ENCODE data around the gene CHP2. TPM values are rescaled to one million over a fixed set of nuclear protein-coding genes. Genes with fewer than 3 reads are reported as not detected.

CHP2 gene
- total and polyA plus RNA-seq, 2 of the 13 experiments (the other 11 are each of a cell fraction or from before 2014, with no cell fraction given), result not detected

DNA sequence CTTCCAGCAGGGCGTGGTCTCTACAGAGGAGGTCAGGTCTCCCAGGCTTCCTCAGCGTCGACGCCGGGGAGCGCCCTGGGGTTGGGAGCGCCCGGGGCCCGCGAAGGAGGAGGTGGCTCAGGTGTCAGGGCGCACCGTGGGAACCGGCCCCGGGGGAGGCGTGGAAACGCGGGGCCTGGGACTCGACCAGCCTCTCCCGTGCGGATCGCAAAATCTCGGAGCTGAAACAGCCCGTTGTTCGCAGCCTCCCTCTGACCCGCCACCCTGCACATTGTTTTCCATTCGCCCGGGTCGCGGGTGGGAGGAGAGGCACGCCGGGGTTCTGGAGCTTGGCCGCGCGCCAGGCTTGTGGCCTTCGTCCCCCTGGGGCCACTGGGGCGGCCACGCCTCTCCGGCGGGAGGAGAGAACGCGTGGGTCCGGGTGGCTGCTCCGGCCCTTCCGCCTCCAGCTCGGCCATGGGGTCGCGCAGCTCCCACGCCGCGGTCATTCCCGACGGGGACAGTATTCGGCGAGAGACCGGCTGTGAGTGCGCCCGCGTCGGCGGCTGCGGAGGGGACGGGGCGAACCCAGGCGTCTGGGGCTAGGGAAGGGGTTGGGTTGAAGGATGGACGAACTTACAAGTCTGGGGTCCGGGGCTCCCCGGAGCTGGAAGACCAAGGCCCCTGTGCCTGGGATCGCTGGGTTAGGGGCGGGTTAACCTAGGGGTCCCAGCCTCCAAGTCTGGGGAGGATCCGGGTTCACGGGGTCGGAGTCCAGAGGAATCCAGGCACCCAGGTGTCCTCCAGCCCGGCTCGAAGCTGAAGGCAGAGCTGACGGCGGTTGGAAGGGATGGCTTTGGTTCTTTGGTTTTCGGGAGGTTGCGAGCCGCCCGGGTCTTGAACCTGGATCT lies at the start of gene CHP2 (continued):
- TF ChIP-seq, protein P1, sequence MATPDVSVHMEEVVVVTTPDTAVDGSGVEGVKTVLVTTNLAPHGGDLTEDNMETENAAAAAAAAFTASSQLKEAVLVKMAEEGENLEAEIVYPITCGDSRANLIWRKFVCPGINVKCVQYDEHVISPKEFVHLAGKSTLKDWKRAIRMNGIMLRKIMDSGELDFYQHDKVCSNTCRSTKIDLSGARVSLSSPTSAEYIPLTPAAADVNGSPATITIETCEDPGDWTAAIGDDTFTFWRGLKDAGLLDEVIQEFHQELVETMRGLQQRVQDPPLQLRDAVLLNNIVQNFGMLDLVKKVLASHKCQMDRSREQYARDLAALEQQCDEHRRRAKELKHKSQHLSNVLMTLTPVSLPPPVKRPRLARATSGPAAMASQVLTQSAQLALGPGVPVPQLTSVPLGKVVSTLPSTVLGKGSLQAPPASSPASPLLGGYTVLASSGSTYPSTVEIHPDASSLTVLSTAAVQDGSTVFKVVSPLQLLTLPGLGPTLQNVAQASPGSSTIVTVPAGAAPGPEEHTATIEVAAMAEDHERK (CRISPR knock-in tag; IDR thresholded peaks at IDR 0.05; ENCODE audit: low read depth), result no peak
- TF ChIP-seq FOXC1 (CRISPR knock-in tag; IDR thresholded peaks at IDR 0.05; ENCODE audit: borderline replicate concordance) (peak; percentile 47; the same call in 1 of the 2 replicates), ZFY (CRISPR knock-in tag; IDR thresholded peaks at IDR 0.05) (no peak), ZNF350 (CRISPR knock-in tag; IDR thresholded peaks at IDR 0.05; ENCODE audit: borderline replicate concordance, low read depth) (peak; percentile 48; the same call in 1 of the 2 replicates), ZEB1 (IDR thresholded peaks at IDR 0.05; ENCODE audit: insufficient replicate concordance, low read depth) (no peak), SAFB2 (CRISPR knock-in tag; IDR thresholded peaks at IDR 0.05; ENCODE audit: borderline replicate concordance, low read depth) (no peak), GZF1 (CRISPR knock-in tag; IDR thresholded peaks at IDR 0.05) (no peak), REL (CRISPR knock-in tag; conservative IDR thresholded peaks at IDR 0.05) (no peak), GABPB1 (CRISPR knock-in tag; IDR thresholded peaks at IDR 0.05) (peak; percentile 49; the same call in 1 of the 2 replicates), ZMYM4 (CRISPR knock-in tag; IDR thresholded peaks at IDR 0.05) (0 out of 2 replicates have a peak, but pooled peaks have one; percentile 63), SP4 (CRISPR knock-in tag; IDR thresholded peaks at IDR 0.05) (no peak), ZNF24 (IDR thresholded peaks at IDR 0.05) (no peak), KDM5B (CRISPR knock-in tag; IDR thresholded peaks at IDR 0.05; ENCODE audit: borderline replicate concordance) (peak; percentile 60), PHF8 (CRISPR knock-in tag; IDR thresholded peaks at IDR 0.05) (no peak), PRMT3 (CRISPR knock-in tag; IDR thresholded peaks at IDR 0.05; ENCODE audit: borderline replicate concordance, low read depth) (no peak), NCOA1 (CRISPR knock-in tag; IDR thresholded peaks at IDR 0.05) (peak; percentile 73; the same call in 1 of the 2 replicates), SOX5 (CRISPR knock-in tag; IDR thresholded peaks at IDR 0.05; ENCODE audit: borderline replicate concordance) (peak; percentile 16; the same call in 1 of the 2 replicates), PHB2 (IDR thresholded peaks at IDR 0.05; ENCODE audit: partially characterized antibody) (no peak), ZNF354B (CRISPR knock-in tag; IDR thresholded peaks at IDR 0.05) (no peak), ZNF777 (CRISPR knock-in tag; IDR thresholded peaks at IDR 0.05) (0 out of 2 replicates have a peak, but pooled peaks have one; percentile 28)
- TF ChIP-seq, protein P2, sequence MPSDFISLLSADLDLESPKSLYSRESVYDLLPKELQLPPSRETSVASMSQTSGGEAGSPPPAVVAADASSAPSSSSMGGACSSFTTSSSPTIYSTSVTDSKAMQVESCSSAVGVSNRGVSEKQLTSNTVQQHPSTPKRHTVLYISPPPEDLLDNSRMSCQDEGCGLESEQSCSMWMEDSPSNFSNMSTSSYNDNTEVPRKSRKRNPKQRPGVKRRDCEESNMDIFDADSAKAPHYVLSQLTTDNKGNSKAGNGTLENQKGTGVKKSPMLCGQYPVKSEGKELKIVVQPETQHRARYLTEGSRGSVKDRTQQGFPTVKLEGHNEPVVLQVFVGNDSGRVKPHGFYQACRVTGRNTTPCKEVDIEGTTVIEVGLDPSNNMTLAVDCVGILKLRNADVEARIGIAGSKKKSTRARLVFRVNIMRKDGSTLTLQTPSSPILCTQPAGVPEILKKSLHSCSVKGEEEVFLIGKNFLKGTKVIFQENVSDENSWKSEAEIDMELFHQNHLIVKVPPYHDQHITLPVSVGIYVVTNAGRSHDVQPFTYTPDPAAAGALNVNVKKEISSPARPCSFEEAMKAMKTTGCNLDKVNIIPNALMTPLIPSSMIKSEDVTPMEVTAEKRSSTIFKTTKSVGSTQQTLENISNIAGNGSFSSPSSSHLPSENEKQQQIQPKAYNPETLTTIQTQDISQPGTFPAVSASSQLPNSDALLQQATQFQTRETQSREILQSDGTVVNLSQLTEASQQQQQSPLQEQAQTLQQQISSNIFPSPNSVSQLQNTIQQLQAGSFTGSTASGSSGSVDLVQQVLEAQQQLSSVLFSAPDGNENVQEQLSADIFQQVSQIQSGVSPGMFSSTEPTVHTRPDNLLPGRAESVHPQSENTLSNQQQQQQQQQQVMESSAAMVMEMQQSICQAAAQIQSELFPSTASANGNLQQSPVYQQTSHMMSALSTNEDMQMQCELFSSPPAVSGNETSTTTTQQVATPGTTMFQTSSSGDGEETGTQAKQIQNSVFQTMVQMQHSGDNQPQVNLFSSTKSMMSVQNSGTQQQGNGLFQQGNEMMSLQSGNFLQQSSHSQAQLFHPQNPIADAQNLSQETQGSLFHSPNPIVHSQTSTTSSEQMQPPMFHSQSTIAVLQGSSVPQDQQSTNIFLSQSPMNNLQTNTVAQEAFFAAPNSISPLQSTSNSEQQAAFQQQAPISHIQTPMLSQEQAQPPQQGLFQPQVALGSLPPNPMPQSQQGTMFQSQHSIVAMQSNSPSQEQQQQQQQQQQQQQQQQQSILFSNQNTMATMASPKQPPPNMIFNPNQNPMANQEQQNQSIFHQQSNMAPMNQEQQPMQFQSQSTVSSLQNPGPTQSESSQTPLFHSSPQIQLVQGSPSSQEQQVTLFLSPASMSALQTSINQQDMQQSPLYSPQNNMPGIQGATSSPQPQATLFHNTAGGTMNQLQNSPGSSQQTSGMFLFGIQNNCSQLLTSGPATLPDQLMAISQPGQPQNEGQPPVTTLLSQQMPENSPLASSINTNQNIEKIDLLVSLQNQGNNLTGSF (CRISPR knock-in tag; IDR thresholded peaks at IDR 0.05), result no peak
- TF ChIP-seq, protein P3, sequence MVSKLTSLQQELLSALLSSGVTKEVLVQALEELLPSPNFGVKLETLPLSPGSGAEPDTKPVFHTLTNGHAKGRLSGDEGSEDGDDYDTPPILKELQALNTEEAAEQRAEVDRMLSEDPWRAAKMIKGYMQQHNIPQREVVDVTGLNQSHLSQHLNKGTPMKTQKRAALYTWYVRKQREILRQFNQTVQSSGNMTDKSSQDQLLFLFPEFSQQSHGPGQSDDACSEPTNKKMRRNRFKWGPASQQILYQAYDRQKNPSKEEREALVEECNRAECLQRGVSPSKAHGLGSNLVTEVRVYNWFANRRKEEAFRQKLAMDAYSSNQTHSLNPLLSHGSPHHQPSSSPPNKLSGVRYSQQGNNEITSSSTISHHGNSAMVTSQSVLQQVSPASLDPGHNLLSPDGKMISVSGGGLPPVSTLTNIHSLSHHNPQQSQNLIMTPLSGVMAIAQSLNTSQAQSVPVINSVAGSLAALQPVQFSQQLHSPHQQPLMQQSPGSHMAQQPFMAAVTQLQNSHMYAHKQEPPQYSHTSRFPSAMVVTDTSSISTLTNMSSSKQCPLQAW (CRISPR knock-in tag; IDR thresholded peaks at IDR 0.05), result peak; percentile 68; the same call in 1 of the 2 replicates

Measured in HepG2 (cell line).